Measurements from ENCODE around the gene CLEC4M. TPM values are rescaled to one million over a fixed set of nuclear protein-coding genes. Genes with fewer than 3 reads are reported as not detected.

The CLEC4M gene
- total RNA-seq, 4 donors from 2014 or later, result 0.56 to 0.93 TPM; not detected in 2

DNA sequence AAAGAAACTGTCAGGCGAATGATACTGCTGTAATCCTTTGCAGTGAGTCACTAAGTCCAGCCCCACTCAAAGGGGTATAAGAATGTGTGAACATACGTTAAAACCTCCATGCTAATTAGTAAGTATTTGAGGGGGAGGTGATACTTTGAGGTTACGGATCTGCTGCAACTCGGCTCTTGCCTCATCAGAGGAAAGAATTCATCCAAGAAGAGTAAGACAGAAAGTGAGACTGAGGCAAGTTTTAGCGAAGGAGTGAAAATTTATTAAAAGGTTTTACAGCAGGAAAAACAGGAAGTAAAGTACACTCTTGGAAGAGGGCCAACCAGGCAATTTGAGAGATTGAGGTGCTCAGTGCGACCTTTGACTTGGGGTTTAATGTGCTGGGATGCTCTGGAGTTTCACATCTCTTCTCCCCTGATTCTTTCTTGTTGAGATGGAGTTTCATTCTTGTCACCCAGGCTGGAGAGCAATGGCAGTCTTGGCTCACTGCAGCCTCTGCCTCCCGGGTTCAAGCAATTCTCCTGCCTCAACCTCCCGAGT lies 9.8 kb downstream of the CLEC4M start:
- TF ChIP-seq, protein P1, sequence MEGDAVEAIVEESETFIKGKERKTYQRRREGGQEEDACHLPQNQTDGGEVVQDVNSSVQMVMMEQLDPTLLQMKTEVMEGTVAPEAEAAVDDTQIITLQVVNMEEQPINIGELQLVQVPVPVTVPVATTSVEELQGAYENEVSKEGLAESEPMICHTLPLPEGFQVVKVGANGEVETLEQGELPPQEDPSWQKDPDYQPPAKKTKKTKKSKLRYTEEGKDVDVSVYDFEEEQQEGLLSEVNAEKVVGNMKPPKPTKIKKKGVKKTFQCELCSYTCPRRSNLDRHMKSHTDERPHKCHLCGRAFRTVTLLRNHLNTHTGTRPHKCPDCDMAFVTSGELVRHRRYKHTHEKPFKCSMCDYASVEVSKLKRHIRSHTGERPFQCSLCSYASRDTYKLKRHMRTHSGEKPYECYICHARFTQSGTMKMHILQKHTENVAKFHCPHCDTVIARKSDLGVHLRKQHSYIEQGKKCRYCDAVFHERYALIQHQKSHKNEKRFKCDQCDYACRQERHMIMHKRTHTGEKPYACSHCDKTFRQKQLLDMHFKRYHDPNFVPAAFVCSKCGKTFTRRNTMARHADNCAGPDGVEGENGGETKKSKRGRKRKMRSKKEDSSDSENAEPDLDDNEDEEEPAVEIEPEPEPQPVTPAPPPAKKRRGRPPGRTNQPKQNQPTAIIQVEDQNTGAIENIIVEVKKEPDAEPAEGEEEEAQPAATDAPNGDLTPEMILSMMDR (IDR thresholded peaks at IDR 0.05), result no peak
- ATAC-seq (ENCODE audit: low FRiP score) (peak; percentile 66), DNase-seq (ENCODE audit: low spot score) (no peak)

DNA sequence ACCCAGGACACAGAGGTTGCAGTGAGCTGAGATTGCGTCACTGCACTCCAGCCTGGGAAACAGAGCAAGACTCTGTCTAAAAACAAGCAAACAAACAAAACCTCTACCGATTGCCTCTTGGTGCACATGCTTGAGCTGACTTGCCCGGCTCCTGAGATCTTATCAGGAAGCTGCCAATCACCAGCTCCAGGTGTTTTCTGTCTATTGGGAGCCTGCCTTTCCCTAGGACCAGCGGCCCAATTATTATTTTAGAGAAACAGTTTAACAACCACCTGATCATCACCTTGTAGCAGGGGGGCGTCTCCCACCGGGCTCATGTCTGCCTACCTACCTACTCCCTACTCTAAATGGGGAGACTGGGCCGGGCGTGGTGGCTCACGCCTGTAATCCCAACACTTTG lies 10.8 kb downstream of the CLEC4M start:
- TF ChIP-seq, protein P1 (IDR thresholded peaks at IDR 0.05), result no peak
- DNase-seq (ENCODE audit: low spot score), result no peak
- ATAC-seq (ENCODE audit: low FRiP score), result no peak

DNA sequence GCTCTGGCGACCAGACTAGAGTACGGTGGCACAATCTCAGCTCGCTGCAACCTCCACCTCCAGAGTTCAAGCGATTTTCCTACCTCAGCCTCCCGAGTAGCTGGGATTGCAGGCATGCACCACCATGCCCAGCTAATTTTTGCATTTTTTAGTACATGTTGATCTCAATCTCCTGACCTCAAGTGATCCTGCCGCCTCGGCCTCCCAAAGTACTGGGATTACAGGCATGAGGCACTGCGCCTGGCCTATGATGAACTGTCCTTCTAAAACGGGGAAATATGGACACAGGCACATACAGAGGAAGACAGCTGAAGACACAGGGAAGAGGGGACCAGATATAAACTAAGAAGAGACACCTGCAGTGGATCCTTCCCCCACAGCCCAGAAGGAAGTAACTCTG lies 12.7 kb downstream of the CLEC4M start:
- TF ChIP-seq, protein P1 (IDR thresholded peaks at IDR 0.05), result no peak
- DNase-seq (ENCODE audit: low spot score) (no peak), ATAC-seq (ENCODE audit: low FRiP score) (no peak)

DNA sequence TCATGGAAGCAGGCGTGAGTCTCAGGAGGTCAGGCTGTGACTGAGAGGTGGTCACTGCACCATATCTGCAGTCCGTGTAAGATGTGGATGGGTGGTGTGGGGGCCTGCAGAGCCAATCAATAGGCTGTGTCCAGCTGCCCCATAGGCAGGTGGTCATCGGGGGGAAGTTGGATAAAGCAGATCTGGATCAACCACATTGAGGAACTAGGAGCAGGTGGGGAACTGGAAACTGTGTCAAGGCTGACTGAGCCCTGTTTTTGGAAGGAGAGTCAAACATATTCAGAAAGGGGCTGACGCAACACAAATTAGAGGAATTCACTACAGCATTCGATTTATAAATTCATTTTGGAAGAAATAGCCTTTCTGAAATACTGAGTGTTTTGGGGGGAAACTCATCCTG lies 15.0 kb downstream of the CLEC4M start:
- DNase-seq (ENCODE audit: low spot score), result no peak
- ATAC-seq (ENCODE audit: low FRiP score), result no peak
- TF ChIP-seq, protein P1 (IDR thresholded peaks at IDR 0.05), result no peak

DNA sequence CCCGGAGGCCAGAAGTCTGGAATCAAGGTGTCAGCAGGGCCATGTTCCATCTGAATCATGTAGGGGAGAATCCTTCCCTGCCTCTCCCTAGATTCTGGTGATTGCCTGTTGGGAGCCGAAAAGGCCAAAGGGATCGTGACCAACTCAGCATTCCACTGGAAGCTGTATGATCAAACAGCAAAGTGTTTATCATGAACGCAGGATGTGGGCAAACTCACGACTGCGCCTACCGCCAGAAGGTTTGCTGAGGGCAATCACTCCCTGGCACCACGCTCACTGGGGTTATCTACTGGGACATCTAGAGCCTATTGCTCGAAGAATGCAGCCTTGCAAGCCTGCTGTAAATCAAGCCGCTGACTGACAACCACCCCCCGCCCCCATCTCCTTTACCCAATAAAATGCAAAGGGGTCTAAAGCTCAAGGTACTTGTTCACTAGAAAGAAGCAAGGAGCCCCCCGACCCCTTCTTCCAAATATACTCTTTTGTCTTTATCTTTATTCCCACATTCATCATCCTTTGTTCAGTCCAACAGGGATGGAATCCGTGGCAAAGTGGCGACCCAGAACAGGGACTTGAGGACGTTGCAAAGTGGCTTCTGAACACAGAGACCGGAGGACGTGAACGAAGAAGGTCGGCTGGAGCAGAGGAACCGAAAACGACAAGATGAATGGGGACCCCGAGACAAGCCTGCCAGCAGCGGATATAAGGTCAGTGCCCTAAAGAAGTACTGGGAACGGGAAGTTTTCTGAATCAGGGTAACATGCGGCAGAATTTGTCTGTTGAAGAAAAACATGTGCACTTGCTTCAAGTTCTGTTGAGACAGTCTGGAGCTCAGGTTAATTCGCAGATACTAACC lies 16.8 kb downstream of the CLEC4M start:
- DNase-seq (ENCODE audit: low spot score) (no peak), ATAC-seq (ENCODE audit: low FRiP score) (no peak)
- TF ChIP-seq, protein P1 (IDR thresholded peaks at IDR 0.05), result no peak

DNA sequence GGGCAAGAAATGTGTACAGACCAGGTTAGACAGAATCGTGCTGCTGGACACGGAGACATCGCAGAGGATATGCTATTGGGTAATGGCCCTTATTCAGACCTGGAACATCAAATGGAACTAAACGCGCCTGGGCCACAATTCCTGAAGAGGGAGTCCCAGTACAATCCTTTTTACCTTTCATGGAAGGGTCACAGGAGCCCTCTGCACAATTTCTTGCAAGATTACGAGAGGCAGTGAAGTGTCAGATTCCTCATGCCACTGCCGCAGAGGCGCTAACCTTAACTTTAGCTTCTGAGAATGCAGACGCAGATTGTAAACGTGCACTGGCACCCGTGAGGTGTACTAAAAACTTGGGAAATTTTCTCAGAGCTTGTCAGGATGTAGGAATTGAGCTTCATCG lies 18.1 kb downstream of the CLEC4M start:
- TF ChIP-seq, protein P1 (IDR thresholded peaks at IDR 0.05), result no peak
- no peak for DNase-seq (ENCODE audit: low spot score)
- no peak for ATAC-seq (ENCODE audit: low FRiP score)

DNA sequence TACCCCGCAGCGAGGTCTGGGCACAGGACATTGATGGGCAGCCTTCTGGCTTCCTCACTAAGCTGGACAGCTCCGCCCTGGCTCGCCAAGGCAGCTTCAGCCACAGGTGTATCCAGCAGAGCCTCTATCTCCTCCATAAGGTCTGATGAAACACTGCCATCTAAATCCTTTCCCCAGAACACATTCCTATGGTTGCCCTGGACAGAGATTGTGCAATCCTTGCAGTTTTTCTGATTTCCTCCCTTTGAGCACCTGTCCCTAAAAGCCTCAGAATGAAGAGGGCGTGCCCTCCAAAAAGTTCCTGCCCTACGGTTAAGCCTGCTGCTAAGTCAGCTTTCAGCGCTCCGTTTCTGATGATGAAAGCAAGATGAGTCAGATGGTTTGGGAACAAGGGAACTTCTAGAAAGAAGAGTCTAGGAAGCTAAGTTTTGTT lies 21.0 kb downstream of the CLEC4M start:
- DNase-seq (ENCODE audit: low spot score) (no peak), ATAC-seq (ENCODE audit: low FRiP score) (peak; percentile 87)
- TF ChIP-seq, protein P1 (IDR thresholded peaks at IDR 0.05), result no peak
